Activated CD4-positive, alpha-beta T cell treated with anti-CD3 and anti-CD28 coated beads for 24 hours (primary cell): ENCODE results near the gene COL18A1.

ENCODE experiments used
- DNase-seq, 2 donors: peaks; one replicate each; pipeline ENCODE4 v3.0.0-alpha.2; 2020; ENCODE audit warnings: low read depth in 2 of 2

The COL18A1 gene

GRCh38 chr21:45506241-45506817 lies 101.4 kb downstream of the COL18A1 start:
- DNase-seq = no peak

GRCh38 chr21:45506836-45507522 lies 102.0 kb downstream of the COL18A1 start:
- no peak for DNase-seq

- DNase-seq = no peak
Measured at GRCh38 chr21:45507523-45507875, 102.5 kb downstream of the COL18A1 start.

- no peak for DNase-seq
Measured at GRCh38 chr21:45507888-45508508, 103.0 kb downstream of the COL18A1 start.

- DNase-seq = no peak
Measured at GRCh38 chr21:45508607-45509565, 103.9 kb downstream of the COL18A1 start.

GRCh38 chr21:45509566-45510465 lies 104.9 kb downstream of the COL18A1 start:
- no peak for DNase-seq

- no peak for DNase-seq
Measured at GRCh38 chr21:45510466-45510955, 105.5 kb downstream of the COL18A1 start.

- DNase-seq = no peak
Measured at GRCh38 chr21:45511007-45511406, 106.0 kb downstream of the COL18A1 start.

GRCh38 chr21:45511661-45512431 lies 106.9 kb downstream of the COL18A1 start:
- DNase-seq = no peak

GRCh38 chr21:45512626-45513002 lies 107.6 kb downstream of the COL18A1 start:
- DNase-seq = no peak

GRCh38 chr21:45513003-45513717 lies 108.2 kb downstream of the COL18A1 start:
- no peak for DNase-seq

- no peak for DNase-seq
Measured at GRCh38 chr21:45513741-45514310, 108.9 kb downstream of the COL18A1 start.

- DNase-seq = no peak
Measured at GRCh38 chr21:45514311-45515021, 109.5 kb downstream of the COL18A1 start.

- DNase-seq = no peak
Measured at GRCh38 chr21:45515241-45516061, 110.5 kb downstream of the COL18A1 start.

- DNase-seq = no peak
Measured at GRCh38 chr21:45516071-45516670, 111.2 kb downstream of the COL18A1 start.

- no peak for DNase-seq
Measured at GRCh38 chr21:45516671-45517151, 111.7 kb downstream of the COL18A1 start.
